ENCODE measurements around the gene FAIM2.

DNA sequence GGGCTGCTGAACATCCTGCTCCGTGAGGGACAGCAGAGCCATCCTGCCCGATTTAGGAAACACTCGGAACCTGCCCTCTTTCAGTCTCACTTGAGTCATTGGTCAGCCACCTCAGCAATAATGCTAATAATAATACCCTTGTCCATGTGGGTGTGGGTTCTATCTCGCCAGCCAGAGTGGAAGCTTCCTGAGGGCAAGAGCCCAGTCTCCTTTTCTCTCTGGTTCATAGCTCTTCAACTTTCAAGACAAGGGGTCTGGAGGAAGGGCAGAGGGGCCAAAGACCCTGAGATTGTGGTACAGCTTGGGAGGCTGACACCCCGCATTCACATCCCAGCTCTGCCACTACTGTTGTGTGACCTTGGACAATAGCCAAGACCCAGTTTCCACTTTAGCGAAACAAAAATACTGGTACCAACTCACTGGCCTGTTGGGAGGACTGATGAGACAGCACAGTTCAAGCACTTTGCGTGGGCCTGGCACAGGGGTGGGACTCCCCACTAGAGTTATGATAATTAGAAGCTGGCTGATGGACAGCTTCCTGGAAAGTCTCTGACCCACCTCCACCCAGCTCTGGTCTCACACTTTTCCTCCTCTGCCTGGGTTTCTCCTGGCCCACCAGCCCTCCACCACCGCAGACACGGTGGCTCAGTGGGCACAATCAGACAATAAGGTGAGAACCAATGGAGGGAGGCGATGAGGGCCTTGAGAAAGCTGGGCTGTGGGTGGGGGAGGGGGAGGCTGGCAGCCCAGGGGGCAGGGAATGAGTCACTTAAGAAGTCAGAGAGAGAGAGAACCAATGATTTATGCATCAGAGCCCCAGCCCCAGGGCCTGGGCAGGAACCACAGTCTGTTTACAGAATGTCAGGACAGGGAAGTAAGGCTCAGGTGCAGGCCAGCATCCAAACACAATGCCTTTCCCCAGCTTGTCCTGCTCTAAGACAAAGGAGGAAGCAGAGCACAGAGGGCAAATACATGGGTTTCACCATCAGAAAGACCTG is 9.6 kb downstream of the FAIM2 start:
- TF ChIP-seq, protein P1, sequence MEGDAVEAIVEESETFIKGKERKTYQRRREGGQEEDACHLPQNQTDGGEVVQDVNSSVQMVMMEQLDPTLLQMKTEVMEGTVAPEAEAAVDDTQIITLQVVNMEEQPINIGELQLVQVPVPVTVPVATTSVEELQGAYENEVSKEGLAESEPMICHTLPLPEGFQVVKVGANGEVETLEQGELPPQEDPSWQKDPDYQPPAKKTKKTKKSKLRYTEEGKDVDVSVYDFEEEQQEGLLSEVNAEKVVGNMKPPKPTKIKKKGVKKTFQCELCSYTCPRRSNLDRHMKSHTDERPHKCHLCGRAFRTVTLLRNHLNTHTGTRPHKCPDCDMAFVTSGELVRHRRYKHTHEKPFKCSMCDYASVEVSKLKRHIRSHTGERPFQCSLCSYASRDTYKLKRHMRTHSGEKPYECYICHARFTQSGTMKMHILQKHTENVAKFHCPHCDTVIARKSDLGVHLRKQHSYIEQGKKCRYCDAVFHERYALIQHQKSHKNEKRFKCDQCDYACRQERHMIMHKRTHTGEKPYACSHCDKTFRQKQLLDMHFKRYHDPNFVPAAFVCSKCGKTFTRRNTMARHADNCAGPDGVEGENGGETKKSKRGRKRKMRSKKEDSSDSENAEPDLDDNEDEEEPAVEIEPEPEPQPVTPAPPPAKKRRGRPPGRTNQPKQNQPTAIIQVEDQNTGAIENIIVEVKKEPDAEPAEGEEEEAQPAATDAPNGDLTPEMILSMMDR (IDR thresholded peaks at IDR 0.05; ENCODE audit: poor library complexity), result no peak
- no peak for TF ChIP-seq EZH2phosphoT487 (IDR thresholded peaks at IDR 0.05; ENCODE audit: low read depth, severe bottlenecking, unreplicated experiment)
- TF ChIP-seq EZH2 (IDR thresholded peaks at IDR 0.05; ENCODE audit: borderline replicate concordance), result no peak

All from hepatocyte (in vitro differentiated cells).